MCF 10A (cell line): ENCODE results near the gene PLEKHJ1. TPM values are rescaled to one million over a fixed set of nuclear protein-coding genes. Genes with fewer than 3 reads are reported as not detected.
A peak's percentile ranks its signal among the peaks of the same experiment; 100 is the strongest.

Experiments used
- BruUV-seq: library from RNA; stranded (reverse); fragments of 400-500 nt; replicated peaks from 2 replicates; lab custom pipeline; 2021; lab: Mats Ljungman, UMichigan
- CTCF ChIA-PET: fragments of 300-600 bp; sonication (Branson Sonifier 250); formaldehyde crosslinking; extraction: SDS; loops from one replicate; lab custom pipeline; 2021; ENCODE audit warnings: antibody characterized with exemption, inconsistent platforms; lab: Yijun Ruan, JAX
- POLR2A ChIA-PET: fragments of 300-600, 350-650 bp; sonication (Branson Sonifier 250); formaldehyde crosslinking; extraction: SDS; loops from one replicate; lab custom pipeline; 2020; ENCODE audit warnings: antibody characterized with exemption, inconsistent platforms; lab: Yijun Ruan, JAX
- DNase-seq: peaks from one replicate; pipeline ENCODE4 v3.0.0-alpha.2; 2018; ENCODE audit not compliant: unreplicated experiment
- H3K27ac Mint-ChIP-seq: one replicate; pipeline ENCODE4 v1.8.0; 2022; ENCODE audit warnings: mild to moderate bottlenecking, low read depth, mixed read lengths; ENCODE audit not compliant: unreplicated experiment
- H3K27me3 Mint-ChIP-seq: one replicate; pipeline ENCODE4 v1.8.0; 2022; ENCODE audit warnings: mixed read lengths; ENCODE audit not compliant: insufficient read depth, unreplicated experiment
- H3K36me3 Mint-ChIP-seq: one replicate; pipeline ENCODE4 v1.8.0; 2022; ENCODE audit warnings: mild to moderate bottlenecking, moderate library complexity, mixed read lengths; ENCODE audit not compliant: insufficient read depth, unreplicated experiment
- H3K4me1 Mint-ChIP-seq: one replicate; pipeline ENCODE4 v1.8.0; 2022; ENCODE audit warnings: mixed read lengths; ENCODE audit not compliant: insufficient read depth, unreplicated experiment
- H3K4me3 Mint-ChIP-seq: one replicate; pipeline ENCODE4 v1.8.0; 2022; ENCODE audit warnings: mild to moderate bottlenecking, moderate library complexity, mixed read lengths; ENCODE audit not compliant: unreplicated experiment
- H3K9me3 Mint-ChIP-seq: one replicate; pipeline ENCODE4 v1.8.0; 2022; ENCODE audit warnings: mixed read lengths; ENCODE audit not compliant: unreplicated experiment
- intact Hi-C: fragments of 100-400 bp; cut with micrococcal nuclease; formaldehyde crosslinking; loops from 2 replicates; pipeline ENCODE4 v1.14.1; 2022
- total RNA-seq: library from RNA; stranded (reverse); gene quantifications from 2 replicates; pipeline ENCODE4 v1.2.3, GENCODE V29; 2022
- TF ChIP-seq, protein P1 (sequence below): fragments of 200-600 bp; IDR thresholded peaks from one replicate; pipeline ENCODE4 v1.8.0; 2022; ENCODE audit warnings: antibody characterized with exemption, mild to moderate bottlenecking; ENCODE audit not compliant: unreplicated experiment

The PLEKHJ1 gene
- total RNA-seq, 1 experiment from 2014 or later = 54.1 TPM

GRCh38 chr19:2232286-2233151, 3.6 kb downstream of the PLEKHJ1 start:
- intact Hi-C loops = no loop called here
- H3K4me1 Mint-ChIP-seq = peaks cover 4% of the 10 kb centered on the region
- ChIA-PET POLR2A (no interaction called here), CTCF (interaction anchor here (1.5 kb wide), 1 partner anchor 77 kb away, joined by 3 read pairs; no protein-coding TSS in a partner anchor)
- TF ChIP-seq, protein P1, sequence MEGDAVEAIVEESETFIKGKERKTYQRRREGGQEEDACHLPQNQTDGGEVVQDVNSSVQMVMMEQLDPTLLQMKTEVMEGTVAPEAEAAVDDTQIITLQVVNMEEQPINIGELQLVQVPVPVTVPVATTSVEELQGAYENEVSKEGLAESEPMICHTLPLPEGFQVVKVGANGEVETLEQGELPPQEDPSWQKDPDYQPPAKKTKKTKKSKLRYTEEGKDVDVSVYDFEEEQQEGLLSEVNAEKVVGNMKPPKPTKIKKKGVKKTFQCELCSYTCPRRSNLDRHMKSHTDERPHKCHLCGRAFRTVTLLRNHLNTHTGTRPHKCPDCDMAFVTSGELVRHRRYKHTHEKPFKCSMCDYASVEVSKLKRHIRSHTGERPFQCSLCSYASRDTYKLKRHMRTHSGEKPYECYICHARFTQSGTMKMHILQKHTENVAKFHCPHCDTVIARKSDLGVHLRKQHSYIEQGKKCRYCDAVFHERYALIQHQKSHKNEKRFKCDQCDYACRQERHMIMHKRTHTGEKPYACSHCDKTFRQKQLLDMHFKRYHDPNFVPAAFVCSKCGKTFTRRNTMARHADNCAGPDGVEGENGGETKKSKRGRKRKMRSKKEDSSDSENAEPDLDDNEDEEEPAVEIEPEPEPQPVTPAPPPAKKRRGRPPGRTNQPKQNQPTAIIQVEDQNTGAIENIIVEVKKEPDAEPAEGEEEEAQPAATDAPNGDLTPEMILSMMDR = no peak
- no peak overlapping the region for H3K27ac Mint-ChIP-seq
- BruUV-seq = no TSS peak
- no peaks in the 10 kb centered on the region for H3K9me3 Mint-ChIP-seq
- H3K4me3 Mint-ChIP-seq = no peak overlapping the region
- no peak for DNase-seq
- peaks cover 52% of the 10 kb centered on the region for H3K36me3 Mint-ChIP-seq
- no peaks in the 10 kb centered on the region for H3K27me3 Mint-ChIP-seq

GRCh38 chr19:2231621-2232221, 4.4 kb downstream of the PLEKHJ1 start:
- DNase-seq = no peak
- ChIA-PET CTCF (interaction anchor here (1.5 kb wide), 1 partner anchor 76 kb away, joined by 3 read pairs; no protein-coding TSS in a partner anchor), POLR2A (no interaction called here)
- no peaks in the 10 kb centered on the region for H3K9me3 Mint-ChIP-seq
- H3K27ac Mint-ChIP-seq = no peak overlapping the region
- no TSS peak for BruUV-seq
- H3K4me1 Mint-ChIP-seq = peaks cover 4% of the 10 kb centered on the region
- H3K36me3 Mint-ChIP-seq = peaks cover 46% of the 10 kb centered on the region
- TF ChIP-seq, protein P1 = no peak
- H3K27me3 Mint-ChIP-seq = no peaks in the 10 kb centered on the region
- no peak overlapping the region for H3K4me3 Mint-ChIP-seq
- intact Hi-C loops = no loop called here

DNA sequence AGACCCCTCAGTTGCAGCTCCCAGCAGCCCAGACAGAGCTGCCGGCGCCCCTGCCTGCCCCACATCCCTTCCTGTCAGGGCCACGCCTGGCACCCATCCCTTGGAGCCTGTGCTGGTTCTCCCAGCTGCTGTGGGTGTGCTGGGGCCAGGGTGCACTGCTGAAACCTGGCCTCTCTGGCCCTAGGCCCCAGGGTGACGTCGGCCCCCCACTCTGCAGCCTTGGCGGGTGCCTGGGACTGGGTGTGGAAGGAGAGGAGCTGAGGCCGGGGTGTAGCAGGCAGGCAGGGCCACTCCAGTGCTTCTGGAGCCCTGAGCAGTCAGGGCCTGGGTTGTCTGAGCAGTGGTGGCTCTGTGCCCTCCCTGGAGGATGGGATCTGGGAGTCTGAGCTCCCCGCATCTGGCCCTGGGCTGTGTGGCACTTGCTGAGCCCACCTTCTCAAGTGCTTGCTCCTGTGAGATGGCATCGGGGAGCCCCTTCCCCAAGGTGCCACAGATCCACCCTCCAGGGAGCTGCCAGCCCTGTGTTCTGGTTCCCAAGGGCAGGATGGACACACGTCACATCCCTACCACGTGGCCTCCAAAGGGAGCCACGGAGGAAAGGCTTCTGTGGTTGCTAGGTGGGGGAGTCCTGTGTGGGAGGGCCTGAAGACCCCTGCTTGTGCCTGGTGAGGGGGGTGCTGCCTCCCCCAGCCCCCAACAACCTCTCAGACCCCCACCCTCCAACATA, 5.2 kb downstream of the PLEKHJ1 start:
- ChIA-PET POLR2A (interaction anchor here (0.5 to 1.5 kb wide), 4 partner anchors 8 to 142 kb away, joined by 3 to 5 read pairs (median 3); no protein-coding TSS in a partner anchor), CTCF (no interaction called here)
- peaks cover 4% of the 10 kb centered on the region for H3K4me1 Mint-ChIP-seq
- DNase-seq = no peak
- H3K4me3 Mint-ChIP-seq = no peak overlapping the region
- intact Hi-C loops = no loop called here
- TF ChIP-seq, protein P1 = no peak
- no TSS peak for BruUV-seq
- peaks cover 42% of the 10 kb centered on the region for H3K36me3 Mint-ChIP-seq
- peak overlapping the region; percentile 81 for H3K27ac Mint-ChIP-seq
- no peaks in the 10 kb centered on the region for H3K27me3 Mint-ChIP-seq
- H3K9me3 Mint-ChIP-seq = no peaks in the 10 kb centered on the region
